ENCODE measurements around the gene SLC44A1.

GRCh38 chr9:105421154-105421553 lies 176.7 kb downstream of the SLC44A1 start:
- TF ChIP-seq LEF1 (IDR thresholded peaks at IDR 0.05; ENCODE audit: borderline replicate concordance) (no peak), TARDBP (IDR thresholded peaks at IDR 0.05) (no peak), ZNF384 (IDR thresholded peaks at IDR 0.05) (no peak), ELF4 (IDR thresholded peaks at IDR 0.05) (no peak)
